Measurements from ENCODE around the gene ITPR1.

DNA sequence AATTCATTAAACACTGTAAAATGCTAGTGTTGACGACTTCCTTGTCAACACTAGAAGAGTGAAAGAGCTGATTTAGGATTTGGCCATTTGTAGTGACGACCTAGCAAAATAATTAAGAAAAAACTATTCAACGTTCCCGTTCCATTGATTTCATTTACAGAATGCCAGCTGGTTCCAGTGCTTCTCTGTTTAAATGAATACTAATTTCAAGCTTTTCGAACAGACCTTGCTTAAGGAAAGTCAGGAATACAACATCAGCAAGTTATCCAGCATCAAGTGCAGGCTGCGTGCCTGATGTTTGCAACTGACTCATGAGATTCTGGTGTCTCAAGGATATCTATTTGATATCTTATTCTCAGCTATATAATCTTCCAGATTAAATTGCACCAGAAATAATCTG is 387.7 kb downstream of the ITPR1 start:
- TF ChIP-seq EZH2 (IDR thresholded peaks at IDR 0.05; ENCODE audit: borderline replicate concordance, low read length), result no peak
- TF ChIP-seq CTCF (conservative IDR thresholded peaks at IDR 0.05 in 1 of 2, IDR thresholded peaks at IDR 0.05 in 1 of 2; ENCODE audit: extremely low read depth in 1 of 2, insufficient read depth in 1 of 2, low read depth in 1 of 2, low read length in 2 of 2), result no peak
